ENCODE measurements around the gene BCKDHA.
"Not testable (repeated sequence)": the region's sequence is repeated elsewhere in the genome, so short reads cannot be mapped to it uniquely, and the experiment has no call there.

Gene BCKDHA

DNA sequence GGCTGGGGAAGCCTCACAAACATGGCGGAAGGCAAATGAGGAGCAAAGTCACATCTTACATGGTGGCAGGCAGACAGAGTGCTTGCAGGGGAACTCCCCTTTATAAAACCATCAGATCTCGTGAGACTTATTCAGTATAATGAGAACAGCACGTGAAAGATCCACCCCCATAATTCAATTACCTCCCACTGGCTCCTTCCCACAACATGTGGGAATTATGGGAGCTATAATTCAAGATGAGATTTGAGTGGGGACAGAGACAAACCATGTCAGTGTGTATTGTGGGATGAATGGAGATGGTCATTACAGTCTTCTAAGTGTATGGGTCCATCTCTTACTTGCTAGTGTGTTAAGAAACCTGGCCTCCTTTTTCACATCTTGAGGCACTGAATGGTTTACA lies 4.4 kb downstream of the BCKDHA start:
- in situ Hi-C loops (cut with HindIII; ENCODE audit: low sequenced_read_pairs) = no loop called here

GRCh38 chr19:41403181-41403970 lies 5.8 kb downstream of the BCKDHA start:
- in situ Hi-C loops (cut with HindIII; ENCODE audit: low sequenced_read_pairs) = no loop called here

DNA sequence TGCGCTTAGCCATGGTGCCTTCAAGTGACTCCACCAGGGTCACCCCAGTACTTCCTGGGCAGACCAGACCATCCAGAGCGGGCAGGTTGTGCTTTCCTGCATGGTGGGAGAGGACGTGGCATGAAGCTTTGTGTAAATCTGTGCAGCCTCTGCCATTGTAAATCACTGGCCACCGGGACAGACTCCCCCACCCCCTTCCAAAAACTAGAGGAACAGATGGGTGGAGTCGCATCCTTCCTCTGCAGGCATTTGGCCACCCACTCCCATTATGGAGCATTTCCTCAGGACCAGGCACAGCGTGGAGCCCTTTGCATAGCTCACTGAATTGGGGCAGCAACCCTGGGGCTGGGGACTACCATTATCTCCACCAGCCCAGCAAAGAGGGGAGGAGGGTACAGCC lies 8.2 kb downstream of the BCKDHA start:
- in situ Hi-C loops (cut with HindIII; ENCODE audit: low sequenced_read_pairs) = no loop called here

DNA sequence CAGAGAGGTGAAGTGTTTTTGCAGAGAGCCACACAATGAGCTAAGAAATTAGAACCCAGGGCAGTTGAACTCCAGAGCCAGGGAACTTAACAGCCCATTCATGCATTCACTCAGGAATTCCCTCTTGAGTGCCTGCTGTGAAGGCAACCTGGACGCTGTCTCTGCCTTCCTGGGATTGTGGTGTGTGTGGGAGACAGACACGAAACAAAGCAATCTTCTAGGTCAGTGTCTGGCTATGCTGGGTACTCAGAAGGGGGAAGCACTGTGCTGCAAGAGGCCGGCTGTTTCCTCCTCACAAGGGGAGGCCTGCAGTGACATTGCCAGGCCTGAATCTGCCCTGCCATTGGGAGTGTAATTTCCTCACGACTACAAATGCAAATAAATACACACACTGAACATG lies 9.7 kb downstream of the BCKDHA start:
- in situ Hi-C loops (cut with HindIII; ENCODE audit: low sequenced_read_pairs) = no loop called here

DNA sequence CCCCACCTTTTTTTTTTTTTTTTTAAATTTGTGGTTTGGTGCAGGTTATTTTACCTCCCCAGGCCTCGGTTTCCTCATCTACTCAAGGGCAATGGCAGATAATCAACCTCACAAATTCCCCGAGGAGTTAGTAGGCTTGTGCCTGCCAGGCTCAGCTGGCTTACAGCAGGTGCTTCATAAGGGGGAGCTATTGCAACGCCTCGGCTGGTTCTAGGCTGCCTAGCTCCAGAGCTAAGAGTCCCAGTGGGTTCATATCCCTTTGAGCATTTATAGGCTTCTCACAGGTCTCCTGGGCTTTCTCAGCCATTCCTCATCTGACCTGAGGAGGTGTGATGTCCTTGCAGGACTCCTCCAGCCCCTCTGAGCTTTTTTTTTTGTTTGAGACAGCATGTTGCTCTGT lies 10.6 kb downstream of the BCKDHA start:
- in situ Hi-C loops (cut with HindIII; ENCODE audit: low sequenced_read_pairs) = no loop called here

DNA sequence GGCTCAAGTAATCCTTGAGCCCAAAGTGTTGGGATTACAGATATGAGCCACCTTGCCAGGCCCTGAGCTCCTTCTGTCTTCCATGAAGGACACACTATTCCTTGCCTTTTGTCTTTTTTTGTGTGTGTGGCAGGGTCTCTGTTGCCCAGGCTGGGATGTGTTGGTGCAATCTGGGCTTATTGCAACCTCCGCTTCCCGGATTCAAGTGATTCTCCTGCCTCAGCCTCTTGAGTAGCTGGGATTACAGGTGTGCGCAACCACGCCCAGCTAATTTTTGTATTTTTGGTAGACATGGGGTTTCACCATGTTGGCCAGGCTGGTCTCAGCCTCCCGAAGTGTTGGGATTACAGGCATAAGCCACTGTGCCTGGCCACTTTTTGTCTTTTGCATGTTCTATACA lies 11.2 kb downstream of the BCKDHA start:
- in situ Hi-C loops (cut with HindIII; ENCODE audit: low sequenced_read_pairs) = not testable (repeated sequence)

GRCh38 chr19:41409288-41409687 lies 11.7 kb downstream of the BCKDHA start:
- in situ Hi-C loops (cut with HindIII; ENCODE audit: low sequenced_read_pairs) = no loop called here

GRCh38 chr19:41410336-41411054 lies 12.9 kb downstream of the BCKDHA start:
- in situ Hi-C loops (cut with HindIII; ENCODE audit: low sequenced_read_pairs) = no loop called here

DNA sequence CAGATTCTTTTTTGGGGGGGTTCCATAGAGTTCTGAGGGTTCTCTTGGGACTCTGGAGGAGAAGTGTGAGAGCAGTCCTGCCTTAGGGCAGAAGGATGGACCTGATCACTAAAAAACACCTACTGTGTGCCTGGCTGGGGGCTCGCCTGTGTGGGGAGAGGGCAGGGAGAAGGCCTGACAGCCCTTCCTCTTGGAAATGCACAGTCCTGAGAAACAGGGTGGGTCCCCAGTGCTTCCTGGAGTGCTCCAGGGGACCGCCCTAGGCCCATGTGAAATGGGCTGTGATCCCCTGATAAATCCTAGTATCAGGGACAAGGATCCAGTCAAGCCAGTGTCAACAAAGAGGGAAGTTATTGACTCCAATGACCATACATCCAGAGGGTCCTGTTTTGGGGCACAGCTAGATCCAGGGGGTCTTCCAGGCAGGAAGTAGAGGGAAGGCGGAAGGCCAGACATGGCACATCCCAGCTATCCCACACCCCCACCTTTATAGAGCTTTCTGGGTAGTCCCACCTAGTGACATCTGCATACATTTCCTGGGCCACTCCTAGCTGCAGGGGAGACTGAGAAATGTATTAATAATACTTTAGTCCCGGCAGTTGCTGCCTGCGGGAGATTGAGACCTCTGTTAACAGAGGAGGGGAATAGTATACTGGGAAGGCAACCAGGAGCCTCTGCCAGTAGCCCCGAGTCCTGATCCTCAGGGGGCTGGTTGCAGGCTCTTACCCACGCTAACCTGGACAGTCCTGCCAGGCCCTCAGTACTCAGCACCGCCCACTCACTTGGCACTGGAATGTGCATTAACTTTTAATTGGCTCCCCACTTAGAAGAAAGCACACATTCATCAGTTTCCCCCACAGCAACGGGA lies 13.7 kb downstream of the BCKDHA start:
- in situ Hi-C loops (cut with HindIII; ENCODE audit: low sequenced_read_pairs) = no loop called here

DNA sequence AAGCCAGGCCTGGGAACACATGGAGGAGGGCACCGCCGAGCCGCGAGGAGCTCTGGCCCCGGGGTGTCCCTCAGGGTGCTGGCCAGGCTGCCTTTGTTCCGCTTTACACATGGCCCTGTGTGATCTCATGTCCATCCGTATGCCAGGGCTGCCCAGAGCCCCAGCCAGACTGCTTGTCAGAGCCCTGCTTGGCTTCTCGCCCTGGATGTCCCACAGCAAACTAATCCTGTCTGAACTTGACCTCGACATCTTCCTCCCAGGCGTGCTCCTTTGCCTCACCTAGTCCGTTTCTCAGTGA lies 14.3 kb downstream of the BCKDHA start:
- in situ Hi-C loops (cut with HindIII; ENCODE audit: low sequenced_read_pairs) = no loop called here

DNA sequence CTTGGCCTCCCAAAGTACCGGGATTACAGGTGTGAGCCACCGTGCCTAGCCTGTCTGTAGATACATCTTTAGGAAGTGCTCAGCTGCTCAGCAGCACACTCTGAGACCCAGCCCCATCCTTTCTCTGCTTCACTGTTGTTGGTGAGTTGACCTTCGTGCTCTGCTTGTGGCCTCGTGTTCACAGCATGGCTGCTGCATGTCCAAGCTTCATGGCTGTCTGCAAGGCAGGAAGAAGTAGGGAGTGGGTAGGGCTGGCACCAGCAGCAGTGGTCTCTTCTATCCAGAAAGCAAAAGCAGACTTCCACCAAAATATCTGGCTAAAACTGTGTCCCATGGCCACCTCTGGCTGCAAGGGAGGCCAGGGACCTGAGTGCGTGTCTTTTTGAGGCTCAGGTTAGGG lies 15.3 kb downstream of the BCKDHA start:
- in situ Hi-C loops (cut with HindIII; ENCODE audit: low sequenced_read_pairs) = no loop called here

DNA sequence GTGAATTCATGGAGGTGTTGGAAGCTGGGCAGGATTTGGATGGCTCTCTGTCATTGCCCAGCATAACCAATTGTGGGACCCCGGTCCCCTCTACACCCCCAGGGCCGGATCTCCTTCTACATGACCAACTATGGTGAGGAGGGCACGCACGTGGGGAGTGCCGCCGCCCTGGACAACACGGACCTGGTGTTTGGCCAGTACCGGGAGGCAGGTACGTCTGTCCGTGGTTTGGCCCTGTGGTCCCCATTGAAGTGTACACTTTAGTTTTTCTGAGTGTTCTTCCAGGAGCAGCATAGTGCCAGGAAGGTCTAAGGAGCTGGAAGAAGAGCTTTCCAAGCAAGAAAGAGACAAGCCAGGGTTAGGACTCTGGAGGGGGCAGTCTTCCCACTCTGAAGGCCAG lies 16.3 kb downstream of the BCKDHA start:
- in situ Hi-C loops (cut with HindIII; ENCODE audit: low sequenced_read_pairs) = no loop called here

DNA sequence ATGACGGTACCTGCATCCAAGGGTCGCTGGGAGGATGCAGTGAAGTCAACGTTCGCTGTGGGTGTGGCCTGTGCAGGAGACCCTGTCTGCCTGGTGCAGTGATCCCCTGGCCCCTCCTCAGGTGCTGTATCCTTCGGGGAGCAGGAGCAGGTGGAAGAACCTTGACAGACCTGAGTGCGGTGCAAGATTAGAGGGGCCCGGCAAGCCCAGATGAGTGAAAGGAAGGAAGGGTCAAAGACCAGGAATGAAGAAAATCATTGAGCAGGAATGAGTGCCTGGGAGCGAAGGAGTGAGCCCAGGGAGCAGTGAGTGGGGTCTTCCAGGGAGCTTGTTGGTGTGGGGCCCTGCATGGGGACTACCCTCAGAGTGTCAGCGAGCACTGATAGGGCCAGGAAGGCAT lies 16.8 kb downstream of the BCKDHA start:
- in situ Hi-C loops (cut with HindIII; ENCODE audit: low sequenced_read_pairs) = no loop called here

DNA sequence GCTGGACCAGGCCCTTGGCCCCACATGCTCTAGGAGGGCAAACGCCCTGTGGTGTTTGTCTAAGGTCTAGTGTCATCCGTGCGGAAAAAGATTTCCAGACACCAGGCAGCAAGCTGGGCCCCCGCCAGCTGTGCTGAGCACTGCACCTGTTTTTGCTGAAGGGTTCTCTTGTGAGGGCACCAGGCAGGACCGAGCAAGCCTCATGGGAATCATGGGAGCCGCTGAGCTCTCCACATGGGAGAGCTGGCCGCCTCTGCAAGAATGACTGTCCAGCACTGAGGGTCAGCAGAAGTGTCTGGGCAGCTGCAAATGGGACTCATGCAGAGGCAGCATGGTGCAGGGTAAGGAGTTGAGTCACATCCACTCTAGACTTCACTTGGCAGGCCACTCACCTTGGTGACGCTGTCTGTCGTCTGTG lies 17.5 kb downstream of the BCKDHA start:
- in situ Hi-C loops (cut with HindIII; ENCODE audit: low sequenced_read_pairs) = no loop called here

- in situ Hi-C loops (cut with HindIII; ENCODE audit: low sequenced_read_pairs) = no loop called here
Measured at GRCh38 chr19:41416194-41416674, 18.6 kb downstream of the BCKDHA start.

- in situ Hi-C loops (cut with HindIII; ENCODE audit: low sequenced_read_pairs) = loop anchor here (10.0 kb wide), 1 partner anchor 155 kb away; the partner anchor contains the start of gene CEACAM21
Measured at GRCh38 chr19:41420101-41420880, 22.7 kb downstream of the BCKDHA start.

GRCh38 chr19:41421314-41421713 lies 23.7 kb downstream of the BCKDHA start:
- in situ Hi-C loops (cut with HindIII; ENCODE audit: low sequenced_read_pairs) = loop anchor here (10.0 kb wide), 1 partner anchor 153 kb away; the partner anchor contains the start of gene CEACAM21

DNA sequence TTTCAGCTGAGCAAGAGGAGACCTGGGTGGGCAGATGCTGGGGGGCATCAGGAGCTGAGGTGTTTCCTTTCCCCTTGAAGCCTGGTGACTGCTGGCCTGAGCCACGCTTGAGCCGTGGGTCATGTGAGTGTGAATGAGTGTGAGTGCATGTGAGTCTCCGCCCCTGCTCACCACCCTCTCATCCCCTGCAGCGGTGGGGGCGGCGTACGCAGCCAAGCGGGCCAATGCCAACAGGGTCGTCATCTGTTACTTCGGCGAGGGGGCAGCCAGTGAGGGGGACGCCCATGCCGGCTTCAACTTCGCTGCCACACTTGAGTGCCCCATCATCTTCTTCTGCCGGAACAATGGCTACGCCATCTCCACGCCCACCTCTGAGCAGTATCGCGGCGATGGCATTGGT lies 24.4 kb downstream of the BCKDHA start:
- in situ Hi-C loops (cut with HindIII; ENCODE audit: low sequenced_read_pairs) = loop anchor here (10.0 kb wide), 1 partner anchor 153 kb away; the partner anchor contains the start of gene CEACAM21

- in situ Hi-C loops (cut with HindIII; ENCODE audit: low sequenced_read_pairs) = loop anchor here (10.0 kb wide), 1 partner anchor 152 kb away; the partner anchor contains the start of gene CEACAM21
Measured at GRCh38 chr19:41422456-41422855, 24.8 kb downstream of the BCKDHA start.

GRCh38 chr19:41422955-41423354 lies 25.3 kb downstream of the BCKDHA start:
- in situ Hi-C loops (cut with HindIII; ENCODE audit: low sequenced_read_pairs) = loop anchor here (10.0 kb wide), 1 partner anchor 152 kb away; the partner anchor contains the start of gene CEACAM21

Measured in DLD1 (cell line).